ENCODE results near the gene MCIDAS. TPM values are rescaled to one million over a fixed set of nuclear protein-coding genes. Genes with fewer than 3 reads are reported as not detected.

The MCIDAS gene
- total and polyA plus RNA-seq, 10 of the 15 experiments (the other 5 are each of a cell fraction or from before 2014, with no cell fraction given): not detected

DNA sequence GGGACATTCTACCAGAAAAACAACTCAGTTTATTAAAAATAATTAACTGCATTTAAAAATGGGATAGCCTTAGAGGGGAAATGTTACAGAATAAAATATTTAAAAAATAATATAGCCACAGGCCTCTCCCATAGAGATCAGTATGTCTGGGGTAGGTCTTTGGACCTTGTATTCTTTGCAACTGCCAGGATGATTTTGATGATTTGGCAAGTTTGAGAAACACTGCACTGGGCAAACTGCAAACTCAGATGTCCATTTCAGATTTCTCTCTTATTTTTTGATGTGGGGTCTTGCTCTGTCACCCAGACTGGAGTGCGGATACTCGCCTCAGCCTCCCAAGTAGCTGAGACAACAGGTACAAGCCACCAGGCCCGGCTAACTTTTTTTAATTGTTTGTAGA, 31.2 kb upstream of the MCIDAS start (continued):
- TF ChIP-seq FOS (IDR thresholded peaks at IDR 0.05; ENCODE audit: borderline replicate concordance, extremely low read depth, insufficient read length): no peak
- TF ChIP-seq ZNF622 (IDR thresholded peaks at IDR 0.05): no peak
- TF ChIP-seq TCF3 (IDR thresholded peaks at IDR 0.05; ENCODE audit: borderline replicate concordance, insufficient read depth, low read depth, low read length): no peak
- TF ChIP-seq MTA3 (IDR thresholded peaks at IDR 0.05; ENCODE audit: borderline replicate concordance, low read length): no peak

DNA sequence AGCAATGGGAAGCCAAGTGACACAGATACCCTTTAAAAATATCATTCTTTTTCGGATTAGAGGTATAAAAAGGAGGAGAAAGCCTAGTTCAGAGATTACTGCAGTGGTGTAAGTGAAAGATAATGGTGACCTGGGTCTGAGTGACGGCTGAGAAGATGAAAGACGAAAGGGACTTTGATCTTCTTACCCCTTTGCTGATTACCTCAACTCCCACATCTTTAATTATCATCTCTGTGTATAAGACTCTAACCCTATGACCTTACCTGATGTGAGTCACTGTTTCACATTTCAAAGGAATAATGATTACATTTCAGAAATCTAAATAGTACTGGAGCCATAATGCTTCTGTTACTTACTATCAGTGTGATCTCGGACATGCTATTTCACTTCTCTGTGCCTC, 27.7 kb upstream of the MCIDAS start:
- no TSS peak for BruUV-seq (replicated peaks)
- POLR2A ChIA-PET: no interaction called here
- SMC1A ChIA-PET (ENCODE audit: uncharacterized antibody, unreplicated experiment): no interaction called here
- TF ChIP-seq KDM1A (IDR thresholded peaks at IDR 0.05; ENCODE audit: borderline replicate concordance) (no peak), ZNF592 (IDR thresholded peaks at IDR 0.05) (no peak), YBX1 (IDR thresholded peaks at IDR 0.05) (no peak), RBBP5 (conservative IDR thresholded peaks at IDR 0.05) (no peak), ESRRA (IDR thresholded peaks at IDR 0.05; ENCODE audit: low read length) (no peak), STAT3 (IDR thresholded peaks at IDR 0.05; ENCODE audit: low read depth, low read length) (no peak)
- TF ChIP-seq, protein P1, sequence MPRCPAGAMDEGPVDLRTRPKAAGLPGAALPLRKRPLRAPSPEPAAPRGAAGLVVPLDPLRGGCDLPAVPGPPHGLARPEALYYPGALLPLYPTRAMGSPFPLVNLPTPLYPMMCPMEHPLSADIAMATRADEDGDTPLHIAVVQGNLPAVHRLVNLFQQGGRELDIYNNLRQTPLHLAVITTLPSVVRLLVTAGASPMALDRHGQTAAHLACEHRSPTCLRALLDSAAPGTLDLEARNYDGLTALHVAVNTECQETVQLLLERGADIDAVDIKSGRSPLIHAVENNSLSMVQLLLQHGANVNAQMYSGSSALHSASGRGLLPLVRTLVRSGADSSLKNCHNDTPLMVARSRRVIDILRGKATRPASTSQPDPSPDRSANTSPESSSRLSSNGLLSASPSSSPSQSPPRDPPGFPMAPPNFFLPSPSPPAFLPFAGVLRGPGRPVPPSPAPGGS (IDR thresholded peaks at IDR 0.05; ENCODE audit: borderline replicate concordance, insufficient read depth, low read depth, low read length, poor library complexity, severe bottlenecking): no peak
- TF ChIP-seq, protein P2, sequence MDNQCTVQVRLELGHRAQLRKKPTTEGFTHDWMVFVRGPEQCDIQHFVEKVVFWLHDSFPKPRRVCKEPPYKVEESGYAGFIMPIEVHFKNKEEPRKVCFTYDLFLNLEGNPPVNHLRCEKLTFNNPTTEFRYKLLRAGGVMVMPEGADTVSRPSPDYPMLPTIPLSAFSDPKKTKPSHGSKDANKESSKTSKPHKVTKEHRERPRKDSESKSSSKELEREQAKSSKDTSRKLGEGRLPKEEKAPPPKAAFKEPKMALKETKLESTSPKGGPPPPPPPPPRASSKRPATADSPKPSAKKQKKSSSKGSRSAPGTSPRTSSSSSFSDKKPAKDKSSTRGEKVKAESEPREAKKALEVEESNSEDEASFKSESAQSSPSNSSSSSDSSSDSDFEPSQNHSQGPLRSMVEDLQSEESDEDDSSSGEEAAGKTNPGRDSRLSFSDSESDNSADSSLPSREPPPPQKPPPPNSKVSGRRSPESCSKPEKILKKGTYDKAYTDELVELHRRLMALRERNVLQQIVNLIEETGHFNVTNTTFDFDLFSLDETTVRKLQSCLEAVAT (IDR thresholded peaks at IDR 0.05): no peak
- TF ChIP-seq, protein P3, sequence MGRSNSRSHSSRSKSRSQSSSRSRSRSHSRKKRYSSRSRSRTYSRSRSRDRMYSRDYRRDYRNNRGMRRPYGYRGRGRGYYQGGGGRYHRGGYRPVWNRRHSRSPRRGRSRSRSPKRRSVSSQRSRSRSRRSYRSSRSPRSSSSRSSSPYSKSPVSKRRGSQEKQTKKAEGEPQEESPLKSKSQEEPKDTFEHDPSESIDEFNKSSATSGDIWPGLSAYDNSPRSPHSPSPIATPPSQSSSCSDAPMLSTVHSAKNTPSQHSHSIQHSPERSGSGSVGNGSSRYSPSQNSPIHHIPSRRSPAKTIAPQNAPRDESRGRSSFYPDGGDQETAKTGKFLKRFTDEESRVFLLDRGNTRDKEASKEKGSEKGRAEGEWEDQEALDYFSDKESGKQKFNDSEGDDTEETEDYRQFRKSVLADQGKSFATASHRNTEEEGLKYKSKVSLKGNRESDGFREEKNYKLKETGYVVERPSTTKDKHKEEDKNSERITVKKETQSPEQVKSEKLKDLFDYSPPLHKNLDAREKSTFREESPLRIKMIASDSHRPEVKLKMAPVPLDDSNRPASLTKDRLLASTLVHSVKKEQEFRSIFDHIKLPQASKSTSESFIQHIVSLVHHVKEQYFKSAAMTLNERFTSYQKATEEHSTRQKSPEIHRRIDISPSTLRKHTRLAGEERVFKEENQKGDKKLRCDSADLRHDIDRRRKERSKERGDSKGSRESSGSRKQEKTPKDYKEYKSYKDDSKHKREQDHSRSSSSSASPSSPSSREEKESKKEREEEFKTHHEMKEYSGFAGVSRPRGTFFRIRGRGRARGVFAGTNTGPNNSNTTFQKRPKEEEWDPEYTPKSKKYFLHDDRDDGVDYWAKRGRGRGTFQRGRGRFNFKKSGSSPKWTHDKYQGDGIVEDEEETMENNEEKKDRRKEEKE (IDR thresholded peaks at IDR 0.05): no peak

More for the DNA sequence above, 27.7 kb upstream of the MCIDAS start:
- Histone ChIP-seq H3K79me2 (ENCODE audit: control insufficient read depth, insufficient read depth, low read length) (no peaks in the 10 kb centered on the region), H3K27me3 (replicated peaks in 1 of 2; ENCODE audit: control insufficient read depth in 2 of 2, insufficient read depth in 2 of 2, low read length in 1 of 2) (no peaks in the 10 kb centered on the region), H3K4me2 (ENCODE audit: control insufficient read depth, insufficient read depth) (no peak overlapping the region), H3K9ac (ENCODE audit: control insufficient read depth, insufficient read depth, low read length) (no peak overlapping the region), H3K9me3 (replicated peaks; ENCODE audit: control insufficient read depth, insufficient read depth, low read length) (no peaks in the 10 kb centered on the region), H3K4me1 (ENCODE audit: control insufficient read depth, insufficient read depth, low read length) (no peaks in the 10 kb centered on the region), H4K20me1 (ENCODE audit: control insufficient read depth, insufficient read depth) (no peaks in the 10 kb centered on the region), H3K27ac (ENCODE audit: control insufficient read depth, insufficient read depth) (no peak overlapping the region), H2AFZ (ENCODE audit: control insufficient read depth, low read depth, low read length) (no peak overlapping the region), H3K36me3 (ENCODE audit: control insufficient read depth in 2 of 2, insufficient read depth in 2 of 2, low read length in 1 of 2) (no peaks in the 10 kb centered on the region; a peak in 2 of 4 replicates), H3K4me3 (no peak overlapping the region)
- no peak for ATAC-seq
- 89% methylated on average over 4 of the region's 4 CpGs for WGBS (ENCODE audit: insufficient coverage, insufficient replicate concordance, low lambda C conversion rate, missing lambda C conversion rate)
- no peak for DNase-seq (ENCODE audit: low read depth, low spot score)
- intact Hi-C loops (cut with micrococcal nuclease; ENCODE audit: unreplicated experiment) (loop anchor here (5.0 kb wide), 1 partner anchor 83 kb away; the partner anchor contains the start of gene CDC20B), in situ Hi-C loops (cut with MboI) (no loop called here)
- ChIA-PET RAD21 (ENCODE audit: unreplicated experiment) (no interaction called here), CTCF (no interaction called here)
- FAIRE-seq: no peak
